PFSK-1 (cell line): ENCODE results near the gene KNG1.

ENCODE experiments used
- SIN3A ChIP-seq: IDR thresholded peaks from 2 replicates; pipeline ENCODE4 v1.6.1; 2012; ENCODE audit warnings: mild to moderate bottlenecking, low read length, moderate library complexity, borderline replicate concordance; ENCODE audit not compliant: insufficient read depth
- TAF1 ChIP-seq: IDR thresholded peaks from 2 replicates; pipeline ENCODE4 v1.6.1; 2012; ENCODE audit warnings: low read length, control low read depth, borderline replicate concordance; ENCODE audit not compliant: insufficient read depth
- TF ChIP-seq, protein P1 (sequence below), 2 experiments: IDR thresholded peaks; 2 replicates each; pipeline versions ENCODE4 v1.6.1 to v1.8.0; 2011 to 2012; ENCODE audit warnings: low read depth in 2 of 2, low read length in 2 of 2, control low read depth in 1 of 2, inconsistent platforms in 1 of 2, mild to moderate bottlenecking in 1 of 2, moderate library complexity in 1 of 2; ENCODE audit not compliant: insufficient read depth in 1 of 2

DNA sequence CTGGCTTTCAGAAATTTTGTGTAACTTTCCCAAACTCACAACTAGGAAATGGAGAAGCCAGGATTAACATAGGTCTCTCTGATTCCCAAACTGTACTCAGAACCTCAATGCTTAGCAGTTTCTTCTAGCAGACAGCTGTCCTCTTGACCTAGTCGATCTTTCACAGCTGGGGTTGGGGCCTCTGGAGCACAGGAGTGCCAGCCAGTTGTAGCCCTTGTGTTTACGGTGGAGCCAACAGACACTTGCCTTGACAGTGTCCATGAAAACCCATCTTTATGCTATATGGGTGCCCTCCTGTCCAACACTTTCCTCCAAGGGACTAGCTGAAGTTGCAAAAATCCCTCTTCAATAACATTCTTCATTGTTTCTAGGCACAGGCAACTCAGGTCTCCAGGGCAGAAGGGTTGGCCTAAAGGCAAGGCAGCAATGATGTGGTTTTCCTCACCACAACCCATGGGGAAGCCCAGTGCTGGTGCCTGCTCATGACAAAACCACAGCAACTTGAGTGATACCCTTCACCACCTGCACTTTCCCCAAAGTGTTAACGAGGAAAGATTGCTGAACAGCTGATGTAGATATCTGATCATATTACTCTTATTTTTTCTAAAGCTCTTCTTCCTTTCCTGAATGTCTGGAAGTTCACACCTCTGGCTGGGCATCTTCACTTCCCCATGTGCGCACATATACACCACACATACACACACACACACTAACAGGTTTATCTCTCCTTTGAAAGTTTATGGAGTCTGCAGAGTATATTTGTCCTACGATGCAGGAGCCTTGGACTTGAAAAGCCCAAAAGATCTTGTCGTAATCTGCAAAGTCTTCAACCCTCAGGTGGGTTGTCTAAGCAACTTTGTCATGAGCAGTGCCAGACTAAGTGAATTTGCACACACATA lies 11.0 kb upstream of the KNG1 start:
- TF ChIP-seq TAF1 (no peak), SIN3A (no peak)
- TF ChIP-seq, protein P1, sequence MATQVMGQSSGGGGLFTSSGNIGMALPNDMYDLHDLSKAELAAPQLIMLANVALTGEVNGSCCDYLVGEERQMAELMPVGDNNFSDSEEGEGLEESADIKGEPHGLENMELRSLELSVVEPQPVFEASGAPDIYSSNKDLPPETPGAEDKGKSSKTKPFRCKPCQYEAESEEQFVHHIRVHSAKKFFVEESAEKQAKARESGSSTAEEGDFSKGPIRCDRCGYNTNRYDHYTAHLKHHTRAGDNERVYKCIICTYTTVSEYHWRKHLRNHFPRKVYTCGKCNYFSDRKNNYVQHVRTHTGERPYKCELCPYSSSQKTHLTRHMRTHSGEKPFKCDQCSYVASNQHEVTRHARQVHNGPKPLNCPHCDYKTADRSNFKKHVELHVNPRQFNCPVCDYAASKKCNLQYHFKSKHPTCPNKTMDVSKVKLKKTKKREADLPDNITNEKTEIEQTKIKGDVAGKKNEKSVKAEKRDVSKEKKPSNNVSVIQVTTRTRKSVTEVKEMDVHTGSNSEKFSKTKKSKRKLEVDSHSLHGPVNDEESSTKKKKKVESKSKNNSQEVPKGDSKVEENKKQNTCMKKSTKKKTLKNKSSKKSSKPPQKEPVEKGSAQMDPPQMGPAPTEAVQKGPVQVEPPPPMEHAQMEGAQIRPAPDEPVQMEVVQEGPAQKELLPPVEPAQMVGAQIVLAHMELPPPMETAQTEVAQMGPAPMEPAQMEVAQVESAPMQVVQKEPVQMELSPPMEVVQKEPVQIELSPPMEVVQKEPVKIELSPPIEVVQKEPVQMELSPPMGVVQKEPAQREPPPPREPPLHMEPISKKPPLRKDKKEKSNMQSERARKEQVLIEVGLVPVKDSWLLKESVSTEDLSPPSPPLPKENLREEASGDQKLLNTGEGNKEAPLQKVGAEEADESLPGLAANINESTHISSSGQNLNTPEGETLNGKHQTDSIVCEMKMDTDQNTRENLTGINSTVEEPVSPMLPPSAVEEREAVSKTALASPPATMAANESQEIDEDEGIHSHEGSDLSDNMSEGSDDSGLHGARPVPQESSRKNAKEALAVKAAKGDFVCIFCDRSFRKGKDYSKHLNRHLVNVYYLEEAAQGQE (IDR thresholded peaks at IDR 0.05; ENCODE audit: insufficient read depth in 1 of 2, low read depth in 2 of 2, low read length in 2 of 2): no peak
